Sigmoid colon (tissue), 4 donors: Measurements from ENCODE around the gene OR5D14.

Experiments
- POLR2A ChIP-seq, 2 donors: fragments of 450-650 bp; IDR thresholded peaks; one replicate each; pipeline ENCODE4 v1.6.1; 2016; ENCODE audit warnings: antibody characterized with exemption in 2 of 2, mild to moderate bottlenecking in 2 of 2, moderate library complexity in 2 of 2
- POLR2AphosphoS5 ChIP-seq, 4 donors: sonication (generic); formaldehyde crosslinking; IDR thresholded peaks; one replicate each; pipeline ENCODE4 v1.6.1; 2017; ENCODE audit warnings: antibody characterized with exemption in 4 of 4

DNA sequence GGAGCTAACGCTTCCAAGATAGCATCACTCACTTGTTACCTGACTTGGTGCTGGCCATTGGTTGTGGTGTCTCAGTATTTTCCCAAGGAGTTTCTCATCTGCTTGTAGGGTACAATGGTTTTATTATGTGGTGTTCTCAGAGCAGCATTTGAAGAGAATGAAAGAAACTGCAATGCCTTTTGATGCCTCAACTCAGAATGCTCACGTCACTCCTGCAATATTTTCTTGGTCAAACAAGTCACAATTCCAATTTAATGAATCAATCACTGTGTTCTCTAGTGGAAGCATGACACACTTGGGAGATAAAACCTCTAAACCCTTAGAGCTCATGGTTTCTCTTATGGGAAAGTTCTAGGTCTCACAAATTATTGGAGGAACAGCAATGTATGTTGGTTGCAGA, 2.0 kb upstream of the OR5D14 start:
- TF ChIP-seq POLR2A (IDR thresholded peaks at IDR 0.05) (no peak), POLR2AphosphoS5 (IDR thresholded peaks at IDR 0.05) (no peak)
